HepG2 (cell line): Measurements from ENCODE around the gene TPM2. TPM values are rescaled to one million over a fixed set of nuclear protein-coding genes. Genes with fewer than 3 reads are reported as not detected.

Experiments used
- CREB1 ChIP-seq, 2 experiments: fragments of 450-650 bp in 1 of 2; IDR thresholded peaks; 2 replicates each; pipeline ENCODE4 v1.6.1; 2016 to 2017; ENCODE audit warnings: control low read depth in 1 of 2, mild to moderate bottlenecking in 1 of 2, missing compliant biosample characterization in 1 of 2, missing genetic modification characterization in 1 of 2
- HMGXB4 ChIP-seq, 2 experiments: sonication (generic) in 1 of 2; formaldehyde crosslinking in 1 of 2; IDR thresholded peaks; 2 replicates each; pipeline versions ENCODE4 v1.4.0 to v1.6.1; 2018 to 2020; ENCODE audit warnings: missing genetic modification reagents in 2 of 2, borderline replicate concordance in 1 of 2, low read depth in 1 of 2, mild to moderate bottlenecking in 1 of 2, missing biosample characterization in 1 of 2
- RAD21 ChIP-seq: fragments of 450-650 bp; formaldehyde crosslinking; IDR thresholded peaks from 2 replicates; pipeline ENCODE4 v1.5.0; 2020; ENCODE audit warnings: mild to moderate bottlenecking
- ZBTB33 ChIP-seq: sonication (generic); formaldehyde crosslinking; IDR thresholded peaks from 2 replicates; pipeline ENCODE4 v1.4.0; 2020; ENCODE audit warnings: missing genetic modification reagents
- ZBTB34 ChIP-seq: sonication (generic); formaldehyde crosslinking; IDR thresholded peaks from 2 replicates; pipeline ENCODE4 v1.8.0; 2022; ENCODE audit warnings: mild to moderate bottlenecking, missing genetic modification reagents
- ZKSCAN8 ChIP-seq: IDR thresholded peaks from 2 replicates; pipeline ENCODE4 v1.6.1; 2016; ENCODE audit warnings: borderline replicate concordance, missing genetic modification reagents, missing compliant biosample characterization
- ZSCAN12 ChIP-seq: sonication (generic); formaldehyde crosslinking; IDR thresholded peaks from 2 replicates; pipeline ENCODE4 v1.9.0; 2021; ENCODE audit warnings: mild to moderate bottlenecking, missing genetic modification reagents
- polyA plus RNA-seq, 8 experiments: library from polyadenylated mRNA; depleted of rRNA in 3 of 8; stranded (reverse) in 7 of 8; unstranded in 1 of 8; fragments of >200 nt; fragmentation: Illumina TruSeq in 4 of 8; extraction: Trizol in 4 of 8; gene quantifications; 2 replicates each; pipeline versions ENCODE4 v1.2.1 to v1.2.3, GENCODE V29; 2011 to 2016; ENCODE audit warnings: low read depth in 4 of 8, missing spikeins in 1 of 8, mixed read lengths in 1 of 8; ENCODE audit not compliant: insufficient read depth in 1 of 8
- total RNA-seq, 5 experiments: library from RNA; depleted of rRNA; stranded (reverse); fragments of >200 nt; fragmentation: Illumina TruSeq; extraction: Trizol; gene quantifications; 2 replicates each; pipeline ENCODE4 v1.2.3, GENCODE V29; 2016; ENCODE audit warnings: low read depth in 1 of 5

Gene TPM2
- total and polyA plus RNA-seq, 2 of the 13 experiments (the other 11 are each of a cell fraction or from before 2014, with no cell fraction given) = 3.1 to 10.7 TPM

- TF ChIP-seq ZSCAN12 = no peak
- TF ChIP-seq HMGXB4 (CRISPR knock-in tag; IDR thresholded peaks at IDR 0.05; ENCODE audit: borderline replicate concordance in 1 of 2, low read depth in 1 of 2) = peak in 1 of 2 experiments; percentile 35; a peak in 1 of 4 replicates
- no peak for TF ChIP-seq ZBTB34 (CRISPR knock-in tag)
- no peak for TF ChIP-seq ZKSCAN8 (CRISPR knock-in tag)
- 0 out of 2 replicates have a peak, but pooled peaks have one; percentile 28 for TF ChIP-seq RAD21
- 0 out of 2 replicates have a peak, but pooled peaks have one; percentile 2 for TF ChIP-seq CREB1 (IDR thresholded peaks at IDR 0.05)
- no peak for TF ChIP-seq CREB1 (CRISPR knock-in tag; IDR thresholded peaks at IDR 0.05)
- TF ChIP-seq ZBTB33 (CRISPR knock-in tag) = peak; percentile 86
- TF ChIP-seq, all 625 proteins: peak for 9
Measured at GRCh38 chr9:35729700-35730485, 40.2 kb upstream of the TPM2 start (continued).
